GM18517 (cell line): ENCODE results near the gene TSPEAR.
"Not testable (repeated sequence)": the region's sequence is repeated elsewhere in the genome, so short reads cannot be mapped to it uniquely, and the experiment has no call there.

Experiments
- ATAC-seq: cut with Tn5 transposase; IDR thresholded peaks from one replicate; pipeline ENCODE4 v1.9.1; 2021; ENCODE audit warnings: mild to moderate bottlenecking, moderate library complexity; ENCODE audit not compliant: unreplicated experiment

The TSPEAR gene

DNA sequence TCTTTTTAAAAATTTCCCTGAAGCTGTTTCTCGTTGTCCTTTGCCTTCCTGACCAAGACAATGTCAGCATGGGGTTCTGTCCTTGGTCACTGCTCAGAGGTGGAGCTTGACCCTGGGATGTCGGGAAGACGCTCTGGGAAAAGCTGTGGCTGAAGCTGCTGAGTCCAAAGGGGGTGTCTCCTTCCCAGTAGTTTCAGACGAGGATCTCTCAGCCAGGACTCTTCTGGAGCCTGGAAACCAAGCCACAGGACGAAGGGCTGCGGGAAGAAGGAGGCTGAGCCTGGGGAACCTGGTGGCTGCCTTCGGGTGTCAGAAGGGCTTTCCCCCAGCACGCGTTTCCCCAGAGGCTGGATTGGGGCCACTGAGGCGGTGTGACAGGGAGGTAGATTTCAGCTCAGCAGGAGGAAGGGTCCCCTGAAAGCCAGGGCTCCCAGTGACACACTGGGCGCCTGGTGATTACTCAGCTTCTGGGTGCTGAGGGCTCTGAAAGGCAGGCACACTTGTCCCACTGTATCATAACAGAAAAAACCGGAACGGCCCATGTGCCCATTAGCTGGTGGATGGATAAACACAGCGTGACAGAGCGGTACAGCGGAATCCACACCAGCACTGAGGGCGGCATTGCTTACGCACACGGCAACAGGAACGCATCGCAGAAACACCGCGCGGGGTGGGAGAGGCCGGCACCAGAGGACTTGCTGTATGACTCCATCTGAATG is 24.4 kb downstream of the TSPEAR start:
- ATAC-seq: no peak

DNA sequence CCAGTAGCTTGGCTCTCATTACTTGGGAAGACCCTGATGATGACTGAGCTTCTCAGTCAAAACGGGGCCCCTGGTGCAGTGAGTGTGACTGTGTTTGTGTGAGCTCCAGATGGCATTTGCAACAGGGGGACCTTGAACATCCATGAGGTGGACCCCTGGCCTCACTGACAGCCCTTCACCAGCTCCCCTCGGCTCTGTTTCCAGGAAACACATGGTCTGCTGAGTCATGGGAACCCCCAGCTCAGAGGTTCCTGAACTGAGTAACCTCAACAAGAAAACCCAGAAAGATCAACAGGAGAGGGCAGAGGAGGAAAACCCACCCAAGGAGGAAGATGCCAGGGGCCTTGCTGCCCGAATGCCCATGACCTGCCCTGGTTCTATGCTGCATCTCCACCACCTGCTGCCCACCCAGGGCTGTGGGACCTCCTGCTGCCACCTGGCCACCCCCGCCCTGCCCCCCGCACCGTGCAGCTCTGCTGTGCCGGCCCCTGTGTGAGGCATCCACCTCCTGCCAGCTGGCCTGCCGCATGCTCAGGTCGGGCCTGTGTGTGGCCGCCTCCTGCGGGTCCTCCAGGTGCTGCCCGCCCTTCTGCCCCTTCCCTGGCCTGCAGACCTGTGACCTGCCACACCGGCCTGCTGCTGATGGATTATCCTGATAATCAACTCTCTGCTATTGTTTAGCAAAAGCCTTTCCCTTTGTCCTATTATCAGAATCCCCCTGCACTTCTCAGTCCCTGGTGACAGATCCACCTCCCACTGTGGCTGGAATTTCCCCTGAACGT is 25.2 kb downstream of the TSPEAR start:
- ATAC-seq: no peak

DNA sequence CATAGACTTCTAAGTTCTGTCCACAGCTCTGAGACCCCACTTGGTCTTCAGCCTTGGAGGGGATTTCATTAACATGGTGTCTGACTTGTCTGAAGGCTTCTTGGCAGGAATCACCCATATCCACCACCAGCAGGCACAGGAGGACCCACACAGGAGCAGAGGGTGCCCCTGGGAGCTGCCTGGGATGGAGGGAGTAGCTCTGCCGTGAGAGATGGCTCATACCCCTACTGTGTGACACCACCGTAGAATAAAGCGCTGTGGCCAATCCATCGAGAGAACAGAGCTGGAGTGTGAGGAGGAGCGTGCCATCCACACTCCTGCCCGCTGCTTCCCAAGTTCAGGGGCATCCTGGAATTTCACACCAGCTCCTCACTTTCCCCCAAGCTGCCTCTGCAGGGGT is 26.3 kb downstream of the TSPEAR start:
- not testable (repeated sequence) for ATAC-seq

GRCh38 chr21:44684483-44684882 is 26.9 kb downstream of the TSPEAR start:
- no peak for ATAC-seq

DNA sequence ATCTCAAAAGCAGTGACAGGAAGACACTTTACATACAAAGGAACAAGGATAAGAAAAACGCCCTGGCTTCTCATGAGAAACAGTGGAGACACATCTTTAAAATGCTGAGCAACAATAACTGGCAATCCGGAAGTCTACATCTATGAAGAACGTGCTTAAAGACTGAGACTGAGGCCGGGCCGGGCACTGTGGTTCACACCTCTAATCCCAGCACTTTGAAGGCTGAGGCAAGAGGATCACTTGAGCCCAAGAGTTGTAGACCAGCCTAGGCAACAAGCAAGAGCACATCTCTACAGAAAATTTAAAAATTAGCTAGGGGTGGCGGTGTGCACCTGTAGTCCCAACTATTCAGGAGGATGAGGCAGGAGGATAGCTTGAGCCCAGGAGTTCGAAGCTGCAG is 27.3 kb downstream of the TSPEAR start:
- no peak for ATAC-seq

GRCh38 chr21:44682580-44683151 is 28.7 kb downstream of the TSPEAR start:
- ATAC-seq: no peak

DNA sequence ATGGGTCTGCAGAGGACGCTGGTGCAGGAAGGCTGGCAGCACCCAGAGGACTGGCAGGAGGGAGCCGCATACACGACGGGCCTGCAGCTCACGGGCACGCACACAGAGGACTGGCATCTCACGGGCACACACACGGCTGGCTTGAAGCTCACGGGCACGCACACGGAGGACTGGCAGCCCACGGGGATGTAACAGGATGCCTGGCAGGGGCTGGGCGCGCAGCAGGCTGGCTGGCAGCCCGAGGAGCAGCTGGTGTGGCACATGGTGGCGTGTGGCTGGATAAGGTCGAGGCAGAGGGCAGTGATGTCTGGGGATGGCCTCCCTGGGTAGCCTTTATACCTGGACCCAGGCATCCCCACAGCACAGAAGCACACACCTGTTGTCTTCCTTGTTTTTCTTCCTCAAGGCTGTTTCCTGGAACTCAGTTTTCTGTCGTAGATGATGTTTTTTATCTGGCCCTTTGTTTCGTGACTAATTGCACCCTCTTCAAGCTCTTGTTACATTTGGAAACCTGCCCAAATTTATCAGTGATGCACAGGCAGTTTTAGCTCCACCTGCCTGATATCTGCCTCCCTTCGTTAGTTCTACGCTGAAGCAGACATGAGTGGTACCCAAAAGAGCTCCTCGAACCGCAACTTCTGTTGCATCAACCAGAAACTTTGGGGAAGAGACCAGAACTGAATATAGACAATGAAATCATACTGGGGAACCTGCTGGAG is 29.4 kb downstream of the TSPEAR start, which contains the start of gene KRTAP12-1:
Gene KRTAP12-1, minus strand, starts transcription at position 303 of the 719 bp plus-strand sequence. Its CDS starts 40 bp downstream, at position 263.
- ATAC-seq: no peak

DNA sequence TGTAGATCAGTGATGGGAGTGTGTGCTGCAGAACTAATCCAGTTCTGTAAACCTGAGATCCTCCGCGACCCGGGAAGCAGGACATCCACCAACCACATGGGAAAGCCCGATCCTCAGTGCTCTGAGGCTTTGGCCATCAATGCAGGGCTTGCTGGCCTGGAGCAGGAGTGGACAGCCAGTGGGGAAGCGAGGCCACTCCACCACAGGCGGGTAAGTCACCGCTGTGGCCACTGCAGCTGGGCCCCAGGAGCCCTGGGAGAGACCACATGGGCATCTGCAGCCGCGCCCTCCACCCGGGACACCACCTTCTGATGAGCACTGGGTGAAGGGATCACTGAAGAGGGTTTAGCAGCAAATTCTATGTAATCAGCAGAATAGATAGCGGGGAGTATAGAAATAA is 30.2 kb downstream of the TSPEAR start:
- no peak for ATAC-seq

DNA sequence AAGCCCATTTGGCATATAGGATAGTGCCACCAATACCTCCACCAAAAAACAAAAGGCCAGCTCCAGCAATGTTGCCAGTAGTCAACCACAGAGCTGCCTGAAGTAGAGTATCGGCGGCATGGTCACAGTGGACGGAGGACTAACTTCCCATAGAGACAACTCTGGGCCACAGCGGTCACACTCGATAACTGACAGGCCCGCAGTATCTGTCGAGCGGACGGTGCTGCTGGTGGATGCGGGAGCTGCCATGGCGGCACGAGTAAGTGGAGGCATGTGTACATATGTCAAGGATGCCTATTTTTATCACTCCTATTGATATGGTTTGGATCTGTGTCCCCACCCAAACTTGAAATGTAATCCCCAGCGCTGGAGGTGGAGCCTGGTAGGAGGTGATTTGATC is 33.5 kb downstream of the TSPEAR start:
- ATAC-seq: no peak

- no peak for ATAC-seq
Observed at GRCh38 chr21:44671911-44672310, 39.5 kb downstream of the TSPEAR start.

GRCh38 chr21:44670642-44671432 is 40.5 kb downstream of the TSPEAR start:
- ATAC-seq: no peak

- ATAC-seq: no peak
Observed at GRCh38 chr21:44667612-44668011, 43.8 kb downstream of the TSPEAR start.

- no peak for ATAC-seq
Observed at GRCh38 chr21:44666401-44667320, 44.7 kb downstream of the TSPEAR start, which contains the start of gene KRTAP12-2. TSS of gene KRTAP12-2 (minus strand) at chr21:44666927. CDS start at chr21:44666886, 41 bp downstream.

DNA sequence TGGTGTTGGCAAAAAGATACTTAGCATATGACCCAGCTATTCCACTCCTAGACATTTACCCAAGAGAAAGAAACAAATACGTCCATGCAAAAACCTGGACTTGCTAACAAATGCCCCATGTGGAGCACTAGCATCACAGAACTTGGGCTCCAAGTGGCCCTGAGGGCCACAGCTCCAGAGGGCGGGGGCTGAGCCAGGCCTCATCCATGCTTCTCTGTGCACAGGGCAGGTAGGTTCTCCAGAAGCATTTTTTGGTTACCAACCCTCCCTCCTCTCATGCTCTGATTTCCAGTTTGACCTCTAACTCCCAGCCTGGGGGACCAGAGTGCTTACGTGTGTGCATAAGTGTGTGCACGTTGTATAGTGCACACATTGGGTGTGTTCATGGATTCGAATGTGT is 46.7 kb downstream of the TSPEAR start:
- ATAC-seq: no peak

GRCh38 chr21:44661567-44661966 is 49.8 kb downstream of the TSPEAR start:
- ATAC-seq: not testable (repeated sequence)

GRCh38 chr21:44658913-44659595 is 52.3 kb downstream of the TSPEAR start:
- ATAC-seq: no peak

DNA sequence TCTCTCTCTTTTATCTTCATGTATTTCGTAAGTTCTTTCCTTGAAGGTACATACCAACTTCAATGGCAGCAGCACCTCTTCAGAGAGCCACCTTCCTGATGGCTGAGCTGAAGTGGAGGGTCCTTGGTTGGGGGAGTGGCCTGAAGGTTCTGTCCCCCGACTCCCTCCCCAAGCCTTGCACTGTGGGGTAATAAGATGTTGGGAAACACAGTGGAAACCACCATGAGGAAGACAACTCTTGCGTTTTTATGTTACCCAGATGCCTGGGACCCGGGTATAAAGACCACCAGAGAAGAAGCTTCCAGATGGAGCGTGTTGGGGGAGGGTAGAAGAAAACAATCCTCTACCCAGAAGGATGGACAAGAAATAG is 52.8 kb downstream of the TSPEAR start:
- no peak for ATAC-seq

DNA sequence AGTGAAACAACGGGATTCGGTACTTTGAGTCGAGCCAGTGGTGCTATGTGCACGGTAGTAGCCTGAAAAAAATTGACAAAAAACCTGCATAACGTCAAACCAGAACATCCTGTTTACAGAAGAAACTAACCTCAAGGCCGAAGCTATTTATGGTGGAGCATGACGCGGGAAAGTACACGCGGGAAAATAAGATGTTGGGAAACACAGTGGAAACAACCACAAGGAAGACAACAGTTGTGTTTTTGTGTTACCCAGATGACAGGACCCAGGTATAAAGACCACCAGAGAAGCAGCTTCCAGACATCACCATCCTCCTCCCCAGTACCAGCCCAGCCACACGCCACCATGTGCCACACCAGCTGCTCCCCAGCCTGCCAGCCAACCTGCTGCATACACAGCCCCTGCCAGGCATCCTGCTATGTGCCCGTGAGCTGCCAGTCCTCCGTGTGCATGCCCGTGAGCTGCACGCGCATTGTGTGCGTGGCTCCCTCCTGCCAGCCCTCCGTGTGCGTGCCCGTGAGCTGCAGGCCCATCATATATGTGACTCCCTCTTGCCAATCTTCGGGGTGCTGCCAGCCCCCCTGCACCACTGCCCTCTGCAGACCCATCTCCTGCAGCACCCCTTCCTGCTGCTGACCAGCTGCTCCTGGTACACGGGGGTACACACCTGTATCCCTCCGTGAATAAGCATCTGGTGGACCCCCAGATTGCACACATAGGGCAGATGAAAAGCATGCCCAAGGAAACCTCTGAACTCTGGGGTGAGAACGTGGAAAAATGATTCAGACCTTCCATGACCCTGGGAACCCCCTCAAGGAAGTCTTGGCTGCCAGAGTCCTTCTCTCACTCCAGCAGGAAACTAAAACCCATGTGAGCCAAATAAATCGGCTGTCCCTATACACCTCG is 53.5 kb downstream of the TSPEAR start, which contains the start of gene KRTAP12-3:
Gene KRTAP12-3, plus strand, starts transcription at position 298 of the 906 bp plus-strand sequence. Its CDS starts 48 bp downstream, at position 346.
- no peak for ATAC-seq
